ENCODE data around the gene RAB15. TPM values are rescaled to one million over a fixed set of nuclear protein-coding genes. Genes with fewer than 3 reads are reported as not detected.
A peak's percentile ranks its signal among the peaks of the same experiment; 100 is the strongest.

The RAB15 gene
- total and polyA plus RNA-seq, 2 donors (not counting 1 experiment from before 2014, with no cell fraction given) = 2.2 to 3.6 TPM

DNA sequence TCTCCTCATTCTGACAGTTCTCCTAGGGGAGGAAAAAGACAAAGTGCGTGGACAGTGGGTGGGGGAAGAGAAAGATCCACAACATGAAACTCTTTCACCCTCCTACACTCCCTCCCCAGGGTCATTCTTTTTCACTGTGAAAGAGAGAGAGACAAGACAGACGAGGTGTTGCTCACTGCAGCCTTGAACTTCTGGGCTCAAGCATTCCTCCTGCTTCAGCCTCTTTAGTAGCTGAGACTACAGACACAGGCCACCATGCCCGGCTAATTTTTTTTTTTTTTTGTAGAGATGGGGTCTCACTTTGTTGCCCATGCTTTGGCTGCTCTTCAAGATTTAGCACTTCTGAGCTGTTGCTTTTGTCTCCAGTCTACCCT is 32.3 kb downstream of the RAB15 start:
- no peaks in the 10 kb centered on the region for H3K4me1 ChIP-seq (ENCODE audit: control insufficient read depth, extremely low read depth, insufficient read depth, low read length)
- no peaks in the 10 kb centered on the region for H3K9me3 ChIP-seq (ENCODE audit: control insufficient read depth, insufficient read depth, low read depth, low read length)
- no peak overlapping the region for H3K9ac ChIP-seq (ENCODE audit: insufficient read depth, low read length)
- H3K27ac ChIP-seq (ENCODE audit: insufficient read depth, low read length) = no peak overlapping the region
- no peaks in the 10 kb centered on the region for H3K79me2 ChIP-seq (ENCODE audit: control insufficient read depth, insufficient read depth, low read length)
- DNase-seq (ENCODE audit: low read depth in 2 of 2) = no peak
- H2AFZ ChIP-seq (ENCODE audit: low read length) = no peak overlapping the region
- H4K20me1 ChIP-seq (ENCODE audit: control insufficient read depth, extremely low read depth, insufficient read depth, low read length) = no peaks in the 10 kb centered on the region
- TF ChIP-seq, protein P1, sequence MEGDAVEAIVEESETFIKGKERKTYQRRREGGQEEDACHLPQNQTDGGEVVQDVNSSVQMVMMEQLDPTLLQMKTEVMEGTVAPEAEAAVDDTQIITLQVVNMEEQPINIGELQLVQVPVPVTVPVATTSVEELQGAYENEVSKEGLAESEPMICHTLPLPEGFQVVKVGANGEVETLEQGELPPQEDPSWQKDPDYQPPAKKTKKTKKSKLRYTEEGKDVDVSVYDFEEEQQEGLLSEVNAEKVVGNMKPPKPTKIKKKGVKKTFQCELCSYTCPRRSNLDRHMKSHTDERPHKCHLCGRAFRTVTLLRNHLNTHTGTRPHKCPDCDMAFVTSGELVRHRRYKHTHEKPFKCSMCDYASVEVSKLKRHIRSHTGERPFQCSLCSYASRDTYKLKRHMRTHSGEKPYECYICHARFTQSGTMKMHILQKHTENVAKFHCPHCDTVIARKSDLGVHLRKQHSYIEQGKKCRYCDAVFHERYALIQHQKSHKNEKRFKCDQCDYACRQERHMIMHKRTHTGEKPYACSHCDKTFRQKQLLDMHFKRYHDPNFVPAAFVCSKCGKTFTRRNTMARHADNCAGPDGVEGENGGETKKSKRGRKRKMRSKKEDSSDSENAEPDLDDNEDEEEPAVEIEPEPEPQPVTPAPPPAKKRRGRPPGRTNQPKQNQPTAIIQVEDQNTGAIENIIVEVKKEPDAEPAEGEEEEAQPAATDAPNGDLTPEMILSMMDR (conservative IDR thresholded peaks at IDR 0.05 in 1 of 2, IDR thresholded peaks at IDR 0.05 in 1 of 2; ENCODE audit: low read depth in 1 of 2, low read length in 2 of 2) = no peak
- no peak for TF ChIP-seq EZH2 (IDR thresholded peaks at IDR 0.05; ENCODE audit: low read length, missing control alignments)
- no peak overlapping the region for H3K4me3 ChIP-seq (replicated peaks in 1 of 4; ENCODE audit: control extremely low read depth in 1 of 4, insufficient read depth in 1 of 4, low read depth in 3 of 4, low read length in 4 of 4)
- H3K27me3 ChIP-seq (ENCODE audit: control insufficient read depth, insufficient read depth, low read length) = no peaks in the 10 kb centered on the region
- H3K4me2 ChIP-seq (ENCODE audit: extremely low read depth, insufficient read depth, low read length) = no peak overlapping the region
- no peaks in the 10 kb centered on the region for H3K36me3 ChIP-seq (ENCODE audit: control insufficient read depth, insufficient read depth, low read length)

DNA sequence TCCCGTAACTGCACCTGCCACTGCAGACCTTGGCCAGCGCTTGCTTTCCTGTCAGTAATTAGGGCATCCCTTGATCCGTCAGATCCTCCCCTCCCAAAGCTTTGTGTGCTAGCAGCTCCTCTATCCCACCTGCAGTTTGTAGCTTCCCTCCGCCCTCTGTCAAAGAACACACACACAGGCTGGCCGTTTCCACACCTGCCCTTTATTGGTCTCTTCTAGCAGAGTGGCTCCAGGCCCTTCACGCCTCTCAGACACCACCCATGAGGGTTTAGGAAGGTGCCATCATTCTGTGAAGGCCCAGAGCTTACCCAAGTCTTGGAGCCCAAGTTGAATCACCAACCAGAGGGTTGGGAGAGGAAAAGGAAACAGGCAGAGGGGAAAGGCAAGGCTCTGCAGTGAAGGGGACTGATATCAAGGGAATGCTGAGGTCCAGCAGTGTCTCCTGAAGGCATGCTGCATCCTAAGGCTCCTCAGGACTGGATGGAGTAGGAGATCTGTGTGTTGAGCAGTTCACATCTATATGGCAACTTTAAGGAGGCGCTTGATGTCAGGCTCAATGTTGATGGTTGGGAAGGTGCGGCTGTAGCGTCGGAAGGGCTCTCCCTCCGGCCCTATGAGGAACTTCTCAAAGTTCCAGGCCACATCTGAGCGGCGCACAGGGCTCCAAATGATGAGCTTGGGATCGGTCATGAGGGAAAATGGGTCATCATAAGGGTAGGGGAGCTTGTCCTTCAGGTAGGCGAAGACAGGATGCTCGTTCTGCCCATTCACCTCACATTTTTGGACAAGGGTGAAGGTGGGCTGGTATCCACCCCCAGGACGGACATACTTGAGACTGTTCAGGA is 32.9 kb downstream of the RAB15 start:
- no peaks in the 10 kb centered on the region for H3K79me2 ChIP-seq (ENCODE audit: control insufficient read depth, insufficient read depth, low read length)
- H3K4me3 ChIP-seq (replicated peaks in 1 of 4; ENCODE audit: control extremely low read depth in 1 of 4, insufficient read depth in 1 of 4, low read depth in 3 of 4, low read length in 4 of 4) = no peak overlapping the region
- no peaks in the 10 kb centered on the region for H4K20me1 ChIP-seq (ENCODE audit: control insufficient read depth, extremely low read depth, insufficient read depth, low read length)
- no peak for DNase-seq (ENCODE audit: low read depth in 2 of 2)
- H3K27ac ChIP-seq (ENCODE audit: insufficient read depth, low read length) = no peak overlapping the region
- peaks cover 2% of the 10 kb centered on the region for H3K36me3 ChIP-seq (ENCODE audit: control insufficient read depth, insufficient read depth, low read length)
- H3K9me3 ChIP-seq (ENCODE audit: control insufficient read depth, insufficient read depth, low read depth, low read length) = no peaks in the 10 kb centered on the region
- no peak for TF ChIP-seq EZH2 (IDR thresholded peaks at IDR 0.05; ENCODE audit: low read length, missing control alignments)
- TF ChIP-seq, protein P1 (conservative IDR thresholded peaks at IDR 0.05 in 1 of 2, IDR thresholded peaks at IDR 0.05 in 1 of 2; ENCODE audit: low read depth in 1 of 2, low read length in 2 of 2) = no peak
- no peak overlapping the region for H2AFZ ChIP-seq (ENCODE audit: low read length)
- H3K27me3 ChIP-seq (ENCODE audit: control insufficient read depth, insufficient read depth, low read length) = no peaks in the 10 kb centered on the region
- no peaks in the 10 kb centered on the region for H3K4me1 ChIP-seq (ENCODE audit: control insufficient read depth, extremely low read depth, insufficient read depth, low read length)
- H3K9ac ChIP-seq (ENCODE audit: insufficient read depth, low read length) = no peak overlapping the region
- no peak overlapping the region for H3K4me2 ChIP-seq (ENCODE audit: extremely low read depth, insufficient read depth, low read length)

DNA sequence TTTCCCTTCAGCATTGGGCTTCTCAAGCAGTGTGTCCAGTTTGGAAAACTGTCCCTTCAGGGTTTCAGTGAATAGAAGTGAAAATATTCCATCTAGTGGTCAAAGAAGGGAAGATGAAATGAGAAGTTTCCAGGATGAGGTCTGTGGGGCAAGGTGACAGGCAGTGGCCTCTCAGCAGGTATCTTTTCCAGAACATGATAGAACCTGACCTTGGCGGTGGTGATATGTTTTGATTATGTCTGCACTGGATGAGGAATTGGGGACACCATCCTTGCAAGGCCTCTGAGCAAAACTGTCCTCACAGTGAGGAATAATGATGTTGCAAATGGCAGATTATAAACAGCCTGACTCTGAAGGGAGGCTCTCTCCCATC is 34.3 kb downstream of the RAB15 start:
- no peak overlapping the region for H3K27ac ChIP-seq (ENCODE audit: insufficient read depth, low read length)
- TF ChIP-seq EZH2 (IDR thresholded peaks at IDR 0.05; ENCODE audit: low read length, missing control alignments) = no peak
- TF ChIP-seq, protein P1 (conservative IDR thresholded peaks at IDR 0.05 in 1 of 2, IDR thresholded peaks at IDR 0.05 in 1 of 2; ENCODE audit: low read depth in 1 of 2, low read length in 2 of 2) = peak; percentile 23 to 27
- H3K79me2 ChIP-seq (ENCODE audit: control insufficient read depth, insufficient read depth, low read length) = no peaks in the 10 kb centered on the region
- H3K27me3 ChIP-seq (ENCODE audit: control insufficient read depth, insufficient read depth, low read length) = no peaks in the 10 kb centered on the region
- peaks cover 2% of the 10 kb centered on the region for H3K36me3 ChIP-seq (ENCODE audit: control insufficient read depth, insufficient read depth, low read length)
- no peak overlapping the region for H3K4me2 ChIP-seq (ENCODE audit: extremely low read depth, insufficient read depth, low read length)
- no peak overlapping the region for H2AFZ ChIP-seq (ENCODE audit: low read length)
- DNase-seq (ENCODE audit: low read depth in 2 of 2) = peak in 1 of 2 donors; percentile 11
- H3K4me3 ChIP-seq (replicated peaks in 1 of 4; ENCODE audit: control extremely low read depth in 1 of 4, insufficient read depth in 1 of 4, low read depth in 3 of 4, low read length in 4 of 4) = no peak overlapping the region
- no peaks in the 10 kb centered on the region for H4K20me1 ChIP-seq (ENCODE audit: control insufficient read depth, extremely low read depth, insufficient read depth, low read length)
- no peaks in the 10 kb centered on the region for H3K4me1 ChIP-seq (ENCODE audit: control insufficient read depth, extremely low read depth, insufficient read depth, low read length)
- H3K9me3 ChIP-seq (ENCODE audit: control insufficient read depth, insufficient read depth, low read depth, low read length) = no peaks in the 10 kb centered on the region
- H3K9ac ChIP-seq (ENCODE audit: insufficient read depth, low read length) = no peak overlapping the region
